CD4-positive, alpha-beta T cell treated with Interferon alpha-2 for 1 hour (primary cell): Measurements from ENCODE around the gene VILL.
"Not testable (repeated sequence)": the region's sequence is repeated elsewhere in the genome, so short reads cannot be mapped to it uniquely, and the experiment has no call there.

Experiments used
- DNase-seq, 2 donors: peaks; one replicate each; pipeline ENCODE4 v3.0.0-alpha.2; 2020 to 2022

VILL gene

GRCh38 chr3:38039899-38040261 is 49.3 kb downstream of the VILL start:
- peak; percentile 72 for DNase-seq

GRCh38 chr3:38040401-38040800 is 49.8 kb downstream of the VILL start:
- DNase-seq: no peak

- no peak for DNase-seq
Measured at GRCh38 chr3:38043486-38043885, 52.9 kb downstream of the VILL start.

GRCh38 chr3:38046027-38046426 is 55.4 kb downstream of the VILL start:
- no peak for DNase-seq

GRCh38 chr3:38046821-38047220 is 56.2 kb downstream of the VILL start:
- no peak for DNase-seq

GRCh38 chr3:38047896-38048295 is 57.3 kb downstream of the VILL start:
- DNase-seq: no peak

GRCh38 chr3:38049358-38050126 is 59.0 kb downstream of the VILL start:
- DNase-seq: no peak

- no peak for DNase-seq
Measured at GRCh38 chr3:38051131-38051530, 60.5 kb downstream of the VILL start.

- not testable (repeated sequence) for DNase-seq
Measured at GRCh38 chr3:38053286-38053685, 62.7 kb downstream of the VILL start.

GRCh38 chr3:38053813-38054498 is 63.4 kb downstream of the VILL start:
- not testable (repeated sequence) for DNase-seq

GRCh38 chr3:38054499-38055001 is 64.0 kb downstream of the VILL start:
- DNase-seq: no peak
